ENCODE data around the gene ANAPC16.
"Not testable (repeated sequence)": the region's sequence is repeated elsewhere in the genome, so short reads cannot be mapped to it uniquely, and the experiment has no call there.

ANAPC16 gene

GRCh38 chr10:72215611-72216549 lies at the start of gene ANAPC16, which contains the start of gene ASCC1:
TSS of gene ANAPC16 (plus strand) at chr10:72216012. CDS start at chr10:72223915, 7,903 bp downstream.
TSS of gene ASCC1 (minus strand) at chr10:72216276. CDS start at chr10:72213298, 2,978 bp downstream.
- DNase-seq, result peak; percentile 92

DNA sequence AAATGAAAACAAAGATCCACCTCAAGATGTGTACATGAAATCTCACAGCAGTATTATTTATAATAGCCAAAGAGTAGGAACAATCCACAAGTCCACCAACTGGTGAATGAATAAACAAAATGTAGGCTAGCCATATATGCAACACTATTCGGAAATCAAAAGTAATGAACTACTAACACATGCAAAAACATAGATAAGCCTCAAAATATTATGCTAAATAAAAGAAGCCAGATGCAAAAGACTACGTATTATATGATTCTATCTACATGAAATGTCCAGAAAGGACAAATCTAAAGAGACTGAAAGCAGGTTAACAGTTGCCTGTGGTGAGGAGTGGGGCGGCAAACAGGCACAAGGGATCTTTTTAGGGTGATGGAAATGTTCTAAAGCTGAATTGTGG lies 48.7 kb upstream of the ANAPC16 start:
- DNase-seq, result no peak

- no peak for DNase-seq
These were observed 45.5 kb upstream of the ANAPC16 start for GRCh38 chr10:72170263-72170662.

GRCh38 chr10:72170733-72171132 lies 45.1 kb upstream of the ANAPC16 start:
- DNase-seq, result no peak

GRCh38 chr10:72171175-72171630 lies 44.6 kb upstream of the ANAPC16 start:
- no peak for DNase-seq

DNA sequence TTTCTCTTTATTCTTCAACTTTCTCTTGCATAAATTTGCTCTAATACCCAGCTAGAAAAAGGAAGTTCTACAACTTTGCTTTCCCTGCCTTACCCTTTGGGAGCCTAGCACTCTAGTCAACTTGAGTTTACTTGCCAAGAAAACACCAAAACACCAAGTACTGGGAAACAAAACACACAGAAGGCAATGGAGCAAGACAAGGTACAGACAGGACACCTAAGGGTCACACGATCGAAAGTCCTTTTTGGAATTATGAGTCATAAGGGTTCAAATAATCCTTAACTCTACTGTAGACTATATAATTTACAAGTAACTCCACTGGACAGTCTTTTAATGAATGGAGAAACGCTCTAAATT lies 42.6 kb upstream of the ANAPC16 start:
- no peak for DNase-seq

GRCh38 chr10:72173619-72174296 lies 42.1 kb upstream of the ANAPC16 start:
- peak; percentile 54 for DNase-seq

- no peak for DNase-seq
These were observed 41.5 kb upstream of the ANAPC16 start for GRCh38 chr10:72174297-72174662.

- no peak for DNase-seq
These were observed 40.7 kb upstream of the ANAPC16 start for GRCh38 chr10:72175149-72175548.

DNA sequence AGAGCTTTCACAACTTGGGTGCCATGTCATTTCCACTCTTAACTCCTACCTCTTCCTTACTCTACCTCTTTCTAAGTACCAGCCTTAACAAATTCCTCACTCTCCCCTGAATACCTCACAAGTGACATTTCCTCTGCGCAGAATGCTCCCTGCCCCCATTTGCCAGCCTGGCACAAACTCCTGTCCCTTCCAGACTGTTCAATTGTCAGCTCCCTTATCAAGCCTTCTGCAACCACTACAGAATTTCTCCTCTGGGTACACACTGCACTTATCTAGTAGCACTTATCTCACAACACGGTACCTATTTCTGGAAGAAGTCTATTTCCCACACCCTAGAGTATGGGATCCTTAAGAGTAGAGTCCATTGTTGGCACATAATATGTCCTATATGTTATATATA lies 39.1 kb upstream of the ANAPC16 start:
- DNase-seq, result no peak

GRCh38 chr10:72177454-72177853 lies 38.4 kb upstream of the ANAPC16 start:
- DNase-seq, result peak; percentile 38

- DNase-seq, result no peak
These were observed 31.7 kb upstream of the ANAPC16 start for GRCh38 chr10:72184156-72184555.

- peak; percentile 21 for DNase-seq
These were observed 29.4 kb upstream of the ANAPC16 start for GRCh38 chr10:72186258-72186981.

DNA sequence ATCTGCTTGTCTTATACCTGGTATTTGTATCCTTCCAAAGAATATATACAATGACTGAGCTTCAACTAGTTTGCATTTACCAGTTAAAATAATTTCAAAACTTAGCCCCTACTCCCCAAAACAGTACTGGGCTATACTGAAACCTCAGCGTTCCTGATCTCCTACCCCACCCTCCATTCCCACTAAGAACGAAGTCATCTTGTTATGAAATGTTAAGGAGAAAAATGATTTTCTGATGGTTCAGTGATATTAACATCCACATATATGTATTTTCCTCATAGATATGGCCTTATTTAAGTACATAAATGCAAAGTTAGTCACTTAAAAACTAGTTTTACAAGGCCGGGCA lies 28.9 kb upstream of the ANAPC16 start:
- no peak for DNase-seq

GRCh38 chr10:72194949-72195348 lies 20.9 kb upstream of the ANAPC16 start:
- no peak for DNase-seq

- no peak for DNase-seq
These were observed 14.9 kb upstream of the ANAPC16 start for GRCh38 chr10:72200883-72201282.

- DNase-seq, result no peak
These were observed 14.5 kb upstream of the ANAPC16 start for GRCh38 chr10:72201293-72201692.

- DNase-seq, result no peak
These were observed 11.5 kb upstream of the ANAPC16 start for GRCh38 chr10:72204296-72204695.

DNA sequence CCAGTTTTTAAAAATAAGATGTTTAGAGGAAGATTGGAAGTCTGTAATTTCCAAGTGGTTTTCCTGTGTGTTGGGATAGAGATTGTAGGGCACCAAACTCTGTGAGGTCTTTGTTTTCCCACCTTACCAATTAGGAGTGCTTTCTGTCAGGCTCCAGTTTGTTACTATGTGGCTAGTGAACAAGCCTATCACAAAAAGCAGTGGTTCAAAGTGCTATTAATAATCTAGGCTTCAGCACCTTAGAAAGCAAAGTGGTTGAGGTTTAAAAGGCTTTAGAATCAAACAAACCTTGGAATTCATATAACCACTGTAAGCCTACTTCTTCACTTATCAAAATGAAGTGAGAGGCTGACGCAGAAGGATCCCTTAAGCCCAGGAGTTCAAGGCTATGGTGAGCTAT lies 11.1 kb upstream of the ANAPC16 start:
- DNase-seq, result no peak

DNA sequence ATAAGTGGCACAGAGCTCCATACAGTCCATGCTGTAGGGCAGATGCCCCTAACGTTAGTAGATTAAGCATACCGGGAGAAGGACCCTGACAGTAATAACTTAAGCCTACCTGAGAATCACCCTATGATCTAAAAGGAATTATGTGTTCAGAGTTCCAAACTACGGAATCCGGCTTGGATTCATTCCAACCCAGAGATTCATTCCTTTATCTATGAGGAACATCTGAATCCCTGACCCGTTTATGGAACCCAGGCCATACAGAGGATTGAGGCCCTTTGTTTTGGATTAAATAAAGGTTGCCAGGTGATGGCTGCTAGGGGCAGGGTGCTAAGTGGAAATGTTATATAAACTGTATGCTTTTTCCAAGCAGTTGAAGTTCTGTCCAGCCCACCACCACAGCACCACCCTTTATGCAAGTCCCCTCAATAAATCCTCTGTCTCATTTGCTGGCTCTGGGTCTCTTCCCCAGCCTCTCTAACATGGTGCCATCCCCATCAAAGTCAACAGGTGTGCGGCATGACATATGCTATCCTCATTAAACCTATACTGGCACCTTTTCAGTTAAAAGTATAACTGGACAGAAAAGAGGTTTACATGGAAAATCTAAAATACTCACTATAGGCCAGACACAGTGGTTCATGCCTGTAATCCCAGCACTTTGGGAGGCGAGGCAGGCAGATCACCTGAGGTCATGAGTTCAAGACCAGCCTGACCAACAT lies 9.1 kb upstream of the ANAPC16 start:
- no peak for DNase-seq

DNA sequence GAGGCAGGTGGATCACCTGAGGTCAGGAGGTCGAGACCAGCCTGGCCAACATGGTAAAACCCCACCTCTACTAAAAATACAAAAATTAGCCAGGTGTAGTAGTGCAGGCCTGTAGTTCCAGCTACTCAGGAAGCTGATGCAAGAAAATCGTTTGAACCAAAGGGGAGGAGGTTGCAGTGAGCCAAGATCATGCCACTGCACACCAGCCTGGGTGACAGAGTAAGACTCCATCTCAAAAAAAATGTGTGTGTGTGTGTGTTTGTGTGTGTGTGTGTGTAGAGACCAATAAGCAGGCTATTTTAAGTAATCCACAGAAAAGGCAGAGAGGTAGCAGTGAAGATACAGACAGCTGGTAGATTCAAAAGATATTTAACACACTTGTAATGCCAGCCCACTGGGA lies 7.3 kb upstream of the ANAPC16 start:
- not testable (repeated sequence) for DNase-seq

GRCh38 chr10:72211381-72211780 lies 4.4 kb upstream of the ANAPC16 start:
- not testable (repeated sequence) for DNase-seq

GRCh38 chr10:72211832-72212231 lies 4.0 kb upstream of the ANAPC16 start:
- DNase-seq, result not testable (repeated sequence)
